Ovary (tissue), 3 donors: Measurements from ENCODE around the gene MAP4K2.

ENCODE experiments used
- CTCF ChIP-seq, 3 donors: fragments of 450-650 bp in 2 of 3; fragments of 200-600 bp in 1 of 3; IDR thresholded peaks; one replicate each; pipeline versions ENCODE4 v1.5.1 to v1.8.0; 2016 to 2022; ENCODE audit warnings: antibody characterized with exemption in 3 of 3, mild to moderate bottlenecking in 1 of 3
- EP300 ChIP-seq: sonication (generic); formaldehyde crosslinking; IDR thresholded peaks from one replicate; pipeline ENCODE4 v1.6.1; 2017; ENCODE audit warnings: antibody characterized with exemption
- donor health status: DM: no; HTN: no; CAD: no.

GRCh38 chr11:64765291-64765850, 37.6 kb downstream of the MAP4K2 start:
- TF ChIP-seq CTCF (IDR thresholded peaks at IDR 0.05) (peak in 1 of 3 donors; percentile 15), EP300 (no peak)
